TTC549 (cell line): ENCODE data around the gene GFY.
"Not testable (repeated sequence)": the region's sequence is repeated elsewhere in the genome, so short reads cannot be mapped to it uniquely, and the experiment has no call there.

Source experiments
- FAIRE-seq: peaks from 2 replicates; lab custom pipeline; 2012; peaks lifted over from hg19 to GRCh38; lab: Jason Lieb, UNC

Gene GFY

DNA sequence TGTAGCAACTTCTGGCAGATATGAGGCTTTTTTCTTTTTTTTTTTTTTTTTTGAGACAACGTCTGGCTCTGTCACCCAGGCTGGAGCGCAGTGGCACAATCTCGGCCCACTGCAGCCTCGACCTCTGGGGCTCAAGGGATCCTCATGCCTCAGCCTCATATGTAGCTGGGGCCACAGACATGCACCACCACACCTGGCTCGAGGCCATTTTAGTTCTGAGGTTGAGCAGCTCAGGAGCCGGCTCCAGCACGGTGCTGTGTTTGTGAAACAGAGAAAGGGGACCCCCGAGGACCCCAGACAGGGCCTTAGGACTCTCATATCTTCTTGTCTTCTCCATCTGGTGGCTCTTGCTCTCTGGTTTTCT lies 45.4 kb downstream of the GFY start:
- FAIRE-seq, result no peak

DNA sequence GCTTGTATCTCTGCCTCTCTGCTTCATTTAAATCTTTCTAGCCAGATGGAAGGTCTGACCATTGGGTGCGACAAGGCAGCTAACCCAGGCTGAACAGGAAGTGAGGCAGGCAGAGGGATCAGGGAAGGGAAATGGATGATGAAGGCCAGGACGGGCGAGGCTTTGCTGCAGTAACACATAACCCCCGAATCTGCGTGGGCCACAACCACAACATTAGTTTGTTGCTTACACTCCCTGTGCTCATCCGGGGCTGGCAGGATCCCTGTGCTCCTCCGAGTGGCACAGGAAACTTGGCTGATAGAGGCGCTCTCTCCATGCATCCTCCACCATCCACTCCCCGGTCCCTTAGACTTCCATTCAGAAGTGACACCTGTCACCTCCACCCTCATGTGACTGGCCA lies 47.7 kb downstream of the GFY start:
- FAIRE-seq, result no peak

DNA sequence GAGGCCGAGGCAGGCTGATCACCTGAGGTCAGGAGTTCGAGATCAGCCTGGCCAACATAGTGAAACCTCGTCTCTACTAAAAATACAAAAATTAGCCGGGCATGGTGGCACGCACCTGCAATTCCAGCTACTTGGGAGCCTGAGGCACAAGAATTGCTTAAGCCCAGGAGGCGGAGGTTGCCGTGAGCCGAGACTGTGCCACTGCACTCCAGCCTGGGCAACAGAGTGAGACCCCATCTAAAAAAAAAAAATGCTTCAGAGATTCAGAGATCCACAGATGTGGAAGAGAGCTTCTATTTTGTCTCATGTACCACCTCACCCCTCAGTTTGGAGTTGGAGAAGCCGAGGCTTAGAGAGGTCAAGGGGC lies 48.3 kb downstream of the GFY start:
- FAIRE-seq, result not testable (repeated sequence)

GRCh38 chr19:49473868-49474541 lies 48.8 kb downstream of the GFY start, which contains the start of gene FLT3LG:
FLT3LG (plus strand) TSS chr19:49474215; CDS start chr19:49474640, 425 bp downstream.
- FAIRE-seq, result no peak

- FAIRE-seq, result no peak
Measured at GRCh38 chr19:49474542-49474924, 49.3 kb downstream of the GFY start.

GRCh38 chr19:49475191-49475917 lies 50.2 kb downstream of the GFY start:
- FAIRE-seq, result no peak

DNA sequence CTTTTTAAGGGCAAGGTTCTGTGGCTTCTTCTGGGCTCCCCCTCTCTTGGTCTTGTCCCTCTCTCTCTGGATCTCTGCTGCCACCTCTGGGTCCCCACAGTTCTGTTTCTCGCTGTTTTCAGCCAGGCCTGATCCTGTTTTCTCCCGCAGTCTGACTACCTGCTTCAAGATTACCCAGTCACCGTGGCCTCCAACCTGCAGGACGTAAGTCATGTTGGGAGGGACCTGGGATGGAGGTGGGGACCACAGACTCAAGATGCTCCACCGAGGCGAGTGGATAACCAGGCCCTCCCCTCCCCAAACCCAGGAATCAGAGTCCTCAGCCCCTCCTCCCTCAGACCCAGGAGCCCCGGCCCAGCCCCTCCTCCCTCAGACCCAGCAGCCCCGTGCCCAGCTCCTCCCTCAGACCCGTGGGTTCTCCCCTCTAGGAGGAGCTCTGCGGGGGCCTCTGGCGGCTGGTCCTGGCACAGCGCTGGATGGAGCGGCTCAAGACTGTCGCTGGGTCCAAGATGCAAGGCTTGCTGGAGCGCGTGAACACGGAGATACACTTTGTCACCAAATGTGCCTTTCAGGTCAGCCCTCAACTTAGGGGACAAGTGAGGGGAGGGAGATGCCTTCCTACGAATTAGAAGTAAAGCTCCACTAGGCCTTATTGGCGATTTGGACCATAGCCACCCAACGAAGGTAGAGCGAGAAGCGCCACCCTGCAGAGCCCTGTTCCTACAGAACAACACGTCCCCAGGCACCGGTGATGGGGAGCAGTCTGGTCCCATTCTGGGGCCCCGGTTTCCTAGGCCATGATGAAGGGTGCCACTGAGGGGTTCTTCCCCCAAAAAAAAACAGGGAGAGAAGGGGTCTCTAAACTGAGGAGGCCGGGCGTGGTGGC lies 51.0 kb downstream of the GFY start:
- FAIRE-seq, result no peak
